ENCODE results near the gene AFDN. TPM values are rescaled to one million over a fixed set of nuclear protein-coding genes. Genes with fewer than 3 reads are reported as not detected.

Gene AFDN
- total RNA-seq, 6 donors from 2014 or later: 149 to 517 (median 265) TPM

- Histone ChIP-seq H3K9me3 (no peaks in the 10 kb centered on the region), H3K36me3 (no peaks in the 10 kb centered on the region), H3K4me1 (peaks cover 0 to 2% (median 0%) of the 10 kb centered on the region in 4 donors), H3K27me3 (no peaks in the 10 kb centered on the region), H3K4me3 (no peak overlapping the region), H3K27ac (no peak overlapping the region)
- ATAC-seq (ENCODE audit: low FRiP score in 2 of 2) (no peak), DNase-seq (no peak)
- WGBS, 2 donors: 78 to 82% methylated on average over 5 of the region's 5 CpGs
- TF ChIP-seq POLR2AphosphoS5 (IDR thresholded peaks at IDR 0.05) (no peak), POLR2A (IDR thresholded peaks at IDR 0.05) (no peak)
Measured at GRCh38 chr6:168021581-168021980, 194.9 kb downstream of the AFDN start.

Other genes with a start within 250 kb of the AFDN start
- gene KIF25, start 170.8 kb downstream of the AFDN start, total RNA-seq: under 1 TPM in 3 of 6 donors, not detected in 3; 0.17 to 0.54 (median 0.30) TPM

All from upper lobe of left lung (tissue), 6 donors.